SK-N-SH (cell line): ENCODE data around the gene NUFIP1. TPM values are rescaled to one million over a fixed set of nuclear protein-coding genes. Genes with fewer than 3 reads are reported as not detected.

Experiments used
- CTCF ChIA-PET: fragments of 300-600, 350-600 bp; formaldehyde crosslinking; extraction: SDS; loops from one replicate; lab custom pipeline; 2021; lab: Yijun Ruan, JAX
- POLR2A ChIA-PET: fragments of 350-600 bp; sonication (Branson Sonifier 250); formaldehyde crosslinking; extraction: SDS; loops from one replicate; lab custom pipeline; 2020; ENCODE audit warnings: antibody characterized with exemption, inconsistent platforms; lab: Yijun Ruan, JAX
- DNase-seq: peaks from one replicate; pipeline ENCODE4 v3.0.0; 2012
- H2AFZ ChIP-seq: fragments of 200-600 bp; sonication (generic); 2 replicates; pipeline ENCODE4 v1.8.1; 2016; ENCODE audit warnings: antibody characterized with exemption, mild to moderate bottlenecking, low read depth
- H3F3A ChIP-seq: fragments of 200-600 bp; sonication (generic); replicated peaks from 2 replicates; pipeline ENCODE3; 2016; ENCODE audit warnings: antibody characterized with exemption, mild to moderate bottlenecking; ENCODE audit not compliant: insufficient read depth
- H3K27ac ChIP-seq, 2 experiments: fragments of 200-500 bp in 1 of 2; fragments of 200-600 bp in 1 of 2; sonication (Bioruptor generic) in 1 of 2; sonication (generic), shearing (Covaris generic) in 1 of 2; 2 replicates each; pipeline versions ENCODE4 v1.5.1 to v1.6.1; 2014 to 2016; ENCODE audit warnings: low read depth in 2 of 2, inconsistent platforms in 1 of 2, low read length in 1 of 2, mild to moderate bottlenecking in 1 of 2, mixed read lengths in 1 of 2
- H3K27me3 ChIP-seq: fragments of 200-600 bp; sonication (generic), shearing (Covaris generic); 2 replicates; pipeline ENCODE4 v1.6.1; 2016; ENCODE audit warnings: mixed run types; ENCODE audit not compliant: insufficient read depth
- H3K36me3 ChIP-seq, 2 experiments: fragments of 200-500 bp in 1 of 2; fragments of 200-600 bp in 1 of 2; sonication (Bioruptor generic) in 1 of 2; sonication (generic) in 1 of 2; replicated peaks in 1 of 2; 2 replicates each; pipeline versions ENCODE3 to v1.5.1; 2014 to 2016; ENCODE audit warnings: low read length in 1 of 2, mild to moderate bottlenecking in 1 of 2; ENCODE audit not compliant: insufficient read depth in 2 of 2, control insufficient read depth in 1 of 2
- H3K4me1 ChIP-seq, 2 experiments: fragments of 200-500 bp in 1 of 2; fragments of 200-600 bp in 1 of 2; sonication (Bioruptor generic) in 1 of 2; sonication (generic), shearing (Covaris generic) in 1 of 2; 2 replicates each; pipeline versions ENCODE4 v1.5.1 to v1.6.1; 2014 to 2016; ENCODE audit warnings: low read depth in 1 of 2, low read length in 1 of 2, mixed run types in 1 of 2; ENCODE audit not compliant: insufficient read depth in 2 of 2, control insufficient read depth in 1 of 2
- H3K4me2 ChIP-seq: fragments of 200-600 bp; sonication (generic), shearing (Covaris generic); 2 replicates; pipeline ENCODE4 v1.6.1; 2017; ENCODE audit warnings: mixed run types
- H3K4me3 ChIP-seq, 2 experiments: fragments of 200-500 bp in 1 of 2; fragments of 200-600 bp in 1 of 2; sonication (Bioruptor generic) in 1 of 2; sonication (generic), shearing (Covaris generic) in 1 of 2; 2 replicates each; pipeline versions ENCODE4 v1.5.1 to v1.8.1; 2014 to 2016; ENCODE audit warnings: low read depth in 2 of 2, inconsistent platforms in 1 of 2, low read length in 1 of 2, mild to moderate bottlenecking in 1 of 2, mixed read lengths in 1 of 2, moderate library complexity in 1 of 2
- H3K79me2 ChIP-seq: fragments of 200-600 bp; sonication (generic); 2 replicates; pipeline ENCODE4 v1.8.1; 2017; ENCODE audit warnings: mild to moderate bottlenecking; ENCODE audit not compliant: insufficient read depth
- H3K9ac ChIP-seq: fragments of 200-600 bp; sonication (generic); 2 replicates; pipeline ENCODE4 v1.6.1; 2017; ENCODE audit warnings: mixed run types
- H3K9me2 ChIP-seq: fragments of 200-600 bp; sonication (generic); 2 replicates; pipeline ENCODE4 v1.6.1; 2017; ENCODE audit warnings: mixed run types
- H3K9me3 ChIP-seq: fragments of 200-600 bp; sonication (generic); 2 replicates; pipeline ENCODE4 v1.6.1; 2017; ENCODE audit warnings: mixed run types, mild to moderate bottlenecking, moderate library complexity
- H4K20me1 ChIP-seq: fragments of 200-600 bp; sonication (generic); 2 replicates; pipeline ENCODE4 v1.6.1; 2017; ENCODE audit warnings: mild to moderate bottlenecking, mixed run types; ENCODE audit not compliant: insufficient read depth
- ELF1 ChIP-seq: IDR thresholded peaks from 2 replicates; pipeline ENCODE4 v1.4.0; 2012
- EP300 ChIP-seq, 2 experiments: IDR thresholded peaks; 2 replicates each; pipeline versions ENCODE4 v1.4.0 to v1.6.1; 2012; ENCODE audit warnings: borderline replicate concordance in 1 of 2, low read depth in 1 of 2, low read length in 1 of 2
- FOSL2 ChIP-seq: IDR thresholded peaks from 2 replicates; pipeline ENCODE4 v1.4.0; 2012; ENCODE audit warnings: low read depth, mild to moderate bottlenecking, moderate library complexity, borderline replicate concordance
- JUND ChIP-seq: IDR thresholded peaks from 2 replicates; pipeline ENCODE4 v1.4.0; 2012
- NRF1 ChIP-seq: IDR thresholded peaks from 2 replicates; pipeline ENCODE4 v1.6.1; 2012; ENCODE audit warnings: low read depth, mild to moderate bottlenecking, low read length
- PBX3 ChIP-seq: IDR thresholded peaks from 2 replicates; pipeline ENCODE4; 2012
- POLR2AphosphoS5 ChIP-seq: IDR thresholded peaks from 2 replicates; pipeline ENCODE4 v1.6.1; 2012; ENCODE audit warnings: low read depth, low read length
- RAD21 ChIP-seq: IDR thresholded peaks from 2 replicates; pipeline ENCODE4 v1.6.1; 2012; ENCODE audit warnings: mild to moderate bottlenecking, low read length
- RCOR1 ChIP-seq: fragments of 150-350 bp; IDR thresholded peaks from 2 replicates; pipeline ENCODE4 v1.6.1; 2017; ENCODE audit warnings: antibody characterized with exemption, low read length
- RXRA ChIP-seq: IDR thresholded peaks from 2 replicates; pipeline ENCODE4 v1.4.0; 2012; ENCODE audit warnings: low read depth, mild to moderate bottlenecking, borderline replicate concordance
- SIN3A ChIP-seq: IDR thresholded peaks from 2 replicates; pipeline ENCODE4 v1.6.1; 2012; ENCODE audit warnings: low read depth, mild to moderate bottlenecking, low read length, moderate library complexity, borderline replicate concordance
- SMC3 ChIP-seq: IDR thresholded peaks from 2 replicates; pipeline ENCODE4 v1.6.1; 2012; ENCODE audit warnings: low read depth, low read length, improper control_type of control experiment
- TAF1 ChIP-seq: IDR thresholded peaks from 2 replicates; pipeline ENCODE4 v1.6.1; 2012; ENCODE audit warnings: low read depth, mild to moderate bottlenecking, low read length, moderate library complexity, borderline replicate concordance
- WGBS: methylation state at CpG from one replicate; pipeline ENCODE4 v1.1.6; 2017; ENCODE audit warnings: low lambda C conversion rate; 5-methylcytosine and 5-hydroxymethylcytosine counted together
- polyA plus RNA-seq, 3 experiments: library from polyadenylated mRNA; depleted of rRNA; stranded (reverse); fragments of >200 nt; gene quantifications; 2 replicates each; pipeline ENCODE4 v1.2.3, GENCODE V29; 2012
- TF ChIP-seq, protein P1 (sequence below): fragments of 150-350 bp; IDR thresholded peaks from 2 replicates; pipeline ENCODE4 v1.6.1; 2016; ENCODE audit warnings: mild to moderate bottlenecking, low read depth, low read length
- TF ChIP-seq, protein P2 (sequence below): fragments of 200-600 bp; sonication (generic); IDR thresholded peaks from 2 replicates; pipeline ENCODE4 v1.6.1; 2017; ENCODE audit warnings: antibody characterized with exemption, mild to moderate bottlenecking, moderate library complexity
- TF ChIP-seq, protein P3 (sequence below): IDR thresholded peaks from 2 replicates; pipeline ENCODE4 v1.4.0; 2012; ENCODE audit warnings: low read depth, borderline replicate concordance
- TF ChIP-seq, protein P4 (sequence below): IDR thresholded peaks from 2 replicates; pipeline ENCODE4 v1.4.0; 2012; ENCODE audit warnings: low read depth, borderline replicate concordance

NUFIP1 gene
- polyA plus RNA-seq, 1 of the 3 experiments (the other 2 are of a cell fraction) = 1.9 TPM

GRCh38 chr13:44969551-44970484 lies 19.5 kb downstream of the NUFIP1 start:
- Histone ChIP-seq H3K4me2 (no peak overlapping the region), H3K4me3 (no peak overlapping the region), H3K4me1 (peaks cover 0 to 17% of the 10 kb centered on the region in 2 experiments; a peak in 2 of 4 replicates), H3K27me3 (no peaks in the 10 kb centered on the region), H3K27ac (peak overlapping the region; percentile 1 to 45; a peak in 2 of 4 replicates), H3K36me3 (peaks cover 15 to 44% of the 10 kb centered on the region in 2 experiments), H4K20me1 (no peaks in the 10 kb centered on the region), H2AFZ (no peak overlapping the region), H3K9me3 (no peaks in the 10 kb centered on the region), H3F3A (peaks cover 8% of the 10 kb centered on the region), H3K9me2 (no peaks in the 10 kb centered on the region), H3K79me2 (peaks cover 20% of the 10 kb centered on the region), H3K9ac (peak overlapping the region; percentile 28; the same call in 1 of the 2 replicates)
- peak; percentile 53 for DNase-seq
- 52% methylated on average over 4 of the region's 4 CpGs for WGBS
- CTCF ChIA-PET = interaction anchor here (0.7 to 3.7 kb wide), 22 partner anchors 9 to 1064 kb away, joined by 3 to 26 read pairs (median 4); no protein-coding TSS in a partner anchor
- POLR2A ChIA-PET = interaction anchor here (0.6 kb wide), 1 partner anchor 24 kb away, joined by 4 read pairs; no protein-coding TSS in a partner anchor
- TF ChIP-seq RXRA = no peak
- TF ChIP-seq SMC3 = peak; percentile 78
- TF ChIP-seq, protein P1, sequence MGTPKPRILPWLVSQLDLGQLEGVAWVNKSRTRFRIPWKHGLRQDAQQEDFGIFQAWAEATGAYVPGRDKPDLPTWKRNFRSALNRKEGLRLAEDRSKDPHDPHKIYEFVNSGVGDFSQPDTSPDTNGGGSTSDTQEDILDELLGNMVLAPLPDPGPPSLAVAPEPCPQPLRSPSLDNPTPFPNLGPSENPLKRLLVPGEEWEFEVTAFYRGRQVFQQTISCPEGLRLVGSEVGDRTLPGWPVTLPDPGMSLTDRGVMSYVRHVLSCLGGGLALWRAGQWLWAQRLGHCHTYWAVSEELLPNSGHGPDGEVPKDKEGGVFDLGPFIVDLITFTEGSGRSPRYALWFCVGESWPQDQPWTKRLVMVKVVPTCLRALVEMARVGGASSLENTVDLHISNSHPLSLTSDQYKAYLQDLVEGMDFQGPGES = no peak
- no peak for TF ChIP-seq JUND
- TF ChIP-seq SIN3A = no peak
- peak; percentile 66; the same call in 1 of the 2 replicates for TF ChIP-seq RCOR1
- TF ChIP-seq ELF1 = no peak
- TF ChIP-seq, protein P2, sequence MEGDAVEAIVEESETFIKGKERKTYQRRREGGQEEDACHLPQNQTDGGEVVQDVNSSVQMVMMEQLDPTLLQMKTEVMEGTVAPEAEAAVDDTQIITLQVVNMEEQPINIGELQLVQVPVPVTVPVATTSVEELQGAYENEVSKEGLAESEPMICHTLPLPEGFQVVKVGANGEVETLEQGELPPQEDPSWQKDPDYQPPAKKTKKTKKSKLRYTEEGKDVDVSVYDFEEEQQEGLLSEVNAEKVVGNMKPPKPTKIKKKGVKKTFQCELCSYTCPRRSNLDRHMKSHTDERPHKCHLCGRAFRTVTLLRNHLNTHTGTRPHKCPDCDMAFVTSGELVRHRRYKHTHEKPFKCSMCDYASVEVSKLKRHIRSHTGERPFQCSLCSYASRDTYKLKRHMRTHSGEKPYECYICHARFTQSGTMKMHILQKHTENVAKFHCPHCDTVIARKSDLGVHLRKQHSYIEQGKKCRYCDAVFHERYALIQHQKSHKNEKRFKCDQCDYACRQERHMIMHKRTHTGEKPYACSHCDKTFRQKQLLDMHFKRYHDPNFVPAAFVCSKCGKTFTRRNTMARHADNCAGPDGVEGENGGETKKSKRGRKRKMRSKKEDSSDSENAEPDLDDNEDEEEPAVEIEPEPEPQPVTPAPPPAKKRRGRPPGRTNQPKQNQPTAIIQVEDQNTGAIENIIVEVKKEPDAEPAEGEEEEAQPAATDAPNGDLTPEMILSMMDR = peak; percentile 89
- no peak for TF ChIP-seq PBX3
- TF ChIP-seq FOSL2 = no peak
- TF ChIP-seq RAD21 = peak; percentile 90
- TF ChIP-seq, protein P3, sequence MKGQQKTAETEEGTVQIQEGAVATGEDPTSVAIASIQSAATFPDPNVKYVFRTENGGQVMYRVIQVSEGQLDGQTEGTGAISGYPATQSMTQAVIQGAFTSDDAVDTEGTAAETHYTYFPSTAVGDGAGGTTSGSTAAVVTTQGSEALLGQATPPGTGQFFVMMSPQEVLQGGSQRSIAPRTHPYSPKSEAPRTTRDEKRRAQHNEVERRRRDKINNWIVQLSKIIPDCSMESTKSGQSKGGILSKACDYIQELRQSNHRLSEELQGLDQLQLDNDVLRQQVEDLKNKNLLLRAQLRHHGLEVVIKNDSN = no peak
- TF ChIP-seq POLR2AphosphoS5 = no peak
- TF ChIP-seq, protein P4, sequence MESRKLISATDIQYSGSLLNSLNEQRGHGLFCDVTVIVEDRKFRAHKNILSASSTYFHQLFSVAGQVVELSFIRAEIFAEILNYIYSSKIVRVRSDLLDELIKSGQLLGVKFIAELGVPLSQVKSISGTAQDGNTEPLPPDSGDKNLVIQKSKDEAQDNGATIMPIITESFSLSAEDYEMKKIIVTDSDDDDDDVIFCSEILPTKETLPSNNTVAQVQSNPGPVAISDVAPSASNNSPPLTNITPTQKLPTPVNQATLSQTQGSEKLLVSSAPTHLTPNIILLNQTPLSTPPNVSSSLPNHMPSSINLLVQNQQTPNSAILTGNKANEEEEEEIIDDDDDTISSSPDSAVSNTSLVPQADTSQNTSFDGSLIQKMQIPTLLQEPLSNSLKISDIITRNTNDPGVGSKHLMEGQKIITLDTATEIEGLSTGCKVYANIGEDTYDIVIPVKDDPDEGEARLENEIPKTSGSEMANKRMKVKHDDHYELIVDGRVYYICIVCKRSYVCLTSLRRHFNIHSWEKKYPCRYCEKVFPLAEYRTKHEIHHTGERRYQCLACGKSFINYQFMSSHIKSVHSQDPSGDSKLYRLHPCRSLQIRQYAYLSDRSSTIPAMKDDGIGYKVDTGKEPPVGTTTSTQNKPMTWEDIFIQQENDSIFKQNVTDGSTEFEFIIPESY = no peak
- no peak for TF ChIP-seq TAF1
- no peak for TF ChIP-seq NRF1
- TF ChIP-seq EP300 (IDR thresholded peaks at IDR 0.05; ENCODE audit: borderline replicate concordance in 1 of 2, low read depth in 1 of 2, low read length in 1 of 2) = no peak
- TF ChIP-seq, all 33 proteins: peak for 4
